Gastrocnemius medialis (tissue), 4 donors: Measurements from ENCODE around the gene OGFOD2. TPM values are rescaled to one million over a fixed set of nuclear protein-coding genes. Genes with fewer than 3 reads are reported as not detected.

Experiments
- ATAC-seq, 2 donors: fragments of 150-250 bp; one replicate each; pipeline ENCODE4 v1.9.1; 2016
- DNase-seq, 2 donors: peaks; one replicate each; pipeline ENCODE4 v3.0.0-alpha.2; 2019
- H3K27ac ChIP-seq, 4 donors: fragments of 200-600 bp; sonication (generic); 1 replicate in 1 of 4; 2 replicates in 3 of 4; pipeline ENCODE4 v1.5.1; 2016 to 2018; ENCODE audit warnings: mild to moderate bottlenecking in 2 of 4, moderate library complexity in 1 of 4
- H3K27me3 ChIP-seq, 3 donors: fragments of 200-600 bp; sonication (generic) in 2 of 3; 1 replicate in 1 of 3; 2 replicates in 2 of 3; pipeline versions ENCODE4 v1.5.1 to v1.6.0; 2016 to 2019; ENCODE audit warnings: mild to moderate bottlenecking in 1 of 3, moderate library complexity in 1 of 3
- H3K36me3 ChIP-seq, 2 donors: fragments of 200-600 bp; sonication (generic) in 1 of 2; one replicate each; pipeline ENCODE4 v1.5.1; 2017 to 2018
- H3K4me1 ChIP-seq, 2 donors: fragments of 200-600 bp; sonication (generic) in 1 of 2; one replicate each; pipeline ENCODE4 v1.5.1; 2016 to 2017; ENCODE audit warnings: mild to moderate bottlenecking in 2 of 2
- H3K4me3 ChIP-seq, 4 donors: fragments of 200-600 bp; sonication (generic) in 3 of 4; 1 replicate in 1 of 4; 2 replicates in 3 of 4; pipeline ENCODE4 v1.5.1; 2016 to 2019; ENCODE audit warnings: mild to moderate bottlenecking in 2 of 4
- H3K9me3 ChIP-seq, 3 donors: fragments of 200-600 bp; sonication (generic) in 2 of 3; 1 replicate in 1 of 3; 2 replicates in 2 of 3; pipeline ENCODE4 v1.5.1; 2016 to 2019
- CTCF ChIP-seq, 5 experiments: fragments of 450-650 bp in 3 of 5; fragments of 200-600 bp in 2 of 5; sonication (generic) in 2 of 5; IDR thresholded peaks in 4 of 5; conservative IDR thresholded peaks in 1 of 5; 1 replicate in 4 of 5; 2 replicates in 1 of 5; pipeline ENCODE4 v1.5.1; 2016 to 2019; ENCODE audit warnings: antibody characterized with exemption in 5 of 5, mild to moderate bottlenecking in 3 of 5, moderate library complexity in 3 of 5
- POLR2A ChIP-seq, 2 donors: fragments of 450-650 bp; IDR thresholded peaks; one replicate each; pipeline ENCODE4 v1.6.1; 2017; ENCODE audit warnings: antibody characterized with exemption in 2 of 2, mild to moderate bottlenecking in 2 of 2, moderate library complexity in 2 of 2
- in situ Hi-C, 4 donors: fragments of 200-750 bp; cut with MboI; loops; one replicate each; pipeline versions ENCODE4 v1.15.0 to v1.8.0; 2017; ENCODE audit warnings: low sequenced_read_pairs in 4 of 4
- intact Hi-C: fragments of 100-400 bp; cut with DNase I; formaldehyde crosslinking; loops from one replicate; pipeline ENCODE4 v1.15.1; 2023; ENCODE audit warnings: low total_unique reads
- total RNA-seq, 4 donors: library from RNA; depleted of rRNA; stranded (reverse); fragments of >200 nt; gene quantifications; one replicate each; pipeline versions ENCODE4 v1.1.0 to v1.2.3, GENCODE V29; 2016

OGFOD2 gene
- total RNA-seq, 4 donors from 2014 or later = 3.2 to 11.7 (median 7.8) TPM

GRCh38 chr12:122982963-122983788 is 8.1 kb downstream of the OGFOD2 start:
- no peaks in the 10 kb centered on the region for H3K9me3 ChIP-seq
- H3K27me3 ChIP-seq = no peaks in the 10 kb centered on the region
- intact Hi-C loops (no loop called here), in situ Hi-C loops (no loop called here)
- no peak for TF ChIP-seq CTCF (IDR thresholded peaks at IDR 0.05 in 4 of 5, conservative IDR thresholded peaks at IDR 0.05 in 1 of 5)
- TF ChIP-seq POLR2A (IDR thresholded peaks at IDR 0.05) = no peak
- ATAC-seq = no peak
- DNase-seq = no peak
- peak overlapping the region in 3 of 4 donors; percentile 25 to 91 (median 64) for H3K27ac ChIP-seq
- peaks cover 34 to 49% of the 10 kb centered on the region in 2 donors for H3K4me1 ChIP-seq
- peaks cover 0 to 15% of the 10 kb centered on the region in 2 donors for H3K36me3 ChIP-seq
- no peak overlapping the region for H3K4me3 ChIP-seq

- TF ChIP-seq CTCF (IDR thresholded peaks at IDR 0.05 in 4 of 5, conservative IDR thresholded peaks at IDR 0.05 in 1 of 5) (no peak), POLR2A (IDR thresholded peaks at IDR 0.05) (no peak)
- Histone ChIP-seq H3K27ac (peak overlapping the region; percentile 9 to 75 (median 44)), H3K36me3 (peaks cover 0 to 15% of the 10 kb centered on the region in 2 donors), H3K27me3 (no peaks in the 10 kb centered on the region), H3K9me3 (no peaks in the 10 kb centered on the region), H3K4me3 (no peak overlapping the region), H3K4me1 (peaks cover 34 to 49% of the 10 kb centered on the region in 2 donors)
- intact Hi-C loops = no loop called here
- in situ Hi-C loops = no loop called here
- DNase-seq = no peak
- no peak for ATAC-seq
Observed at GRCh38 chr12:122983789-122984515, 8.9 kb downstream of the OGFOD2 start.

- intact Hi-C loops = no loop called here
- Histone ChIP-seq H3K27me3 (no peaks in the 10 kb centered on the region), H3K4me1 (peaks cover 27 to 42% of the 10 kb centered on the region in 2 donors), H3K36me3 (peaks cover 0 to 15% of the 10 kb centered on the region in 2 donors), H3K9me3 (no peaks in the 10 kb centered on the region), H3K27ac (peak overlapping the region; percentile 20 to 75 (median 57)), H3K4me3 (peak overlapping the region in 1 of 4 donors; percentile 3)
- DNase-seq = no peak
- ATAC-seq = peak in 1 of 2 donors; percentile 16
- in situ Hi-C loops = no loop called here
- no peak for TF ChIP-seq CTCF (IDR thresholded peaks at IDR 0.05 in 4 of 5, conservative IDR thresholded peaks at IDR 0.05 in 1 of 5)
- TF ChIP-seq POLR2A (IDR thresholded peaks at IDR 0.05) = no peak
Observed at GRCh38 chr12:122984612-122985337, 9.7 kb downstream of the OGFOD2 start.

- H3K36me3 ChIP-seq = peaks cover 0 to 15% of the 10 kb centered on the region in 2 donors
- TF ChIP-seq CTCF (IDR thresholded peaks at IDR 0.05 in 4 of 5, conservative IDR thresholded peaks at IDR 0.05 in 1 of 5) (no peak), POLR2A (IDR thresholded peaks at IDR 0.05) (no peak)
- H3K4me3 ChIP-seq = no peak overlapping the region
- peaks cover 23 to 37% of the 10 kb centered on the region in 2 donors for H3K4me1 ChIP-seq
- ATAC-seq (no peak), DNase-seq (no peak)
- H3K27ac ChIP-seq = peak overlapping the region in 3 of 4 donors; percentile 50 to 75 (median 64)
- in situ Hi-C loops = no loop called here
- no peaks in the 10 kb centered on the region for H3K9me3 ChIP-seq
- no peaks in the 10 kb centered on the region for H3K27me3 ChIP-seq
- intact Hi-C loops = no loop called here
Observed at GRCh38 chr12:122985338-122986257, 10.6 kb downstream of the OGFOD2 start.
